KMS-11 (cell line): ENCODE measurements around the gene HOXC13.

Experiments
- H2AFZ ChIP-seq: fragments of 200-600 bp; sonication (generic); 2 replicates; pipeline ENCODE4 v1.6.1; 2016; ENCODE audit warnings: antibody characterized with exemption, mixed run types, low read depth
- H3K27ac ChIP-seq: fragments of 200-600 bp; sonication (generic); 2 replicates; pipeline ENCODE4 v1.6.1; 2016; ENCODE audit warnings: mild to moderate bottlenecking, mixed run types
- H3K27me3 ChIP-seq: fragments of 200-600 bp; sonication (generic); 2 replicates; pipeline ENCODE4 v1.6.1; 2017; ENCODE audit warnings: mild to moderate bottlenecking, low read depth, mixed run types, moderate library complexity; ENCODE audit not compliant: insufficient read depth
- H3K36me3 ChIP-seq: fragments of 200-600 bp; sonication (generic); 2 replicates; pipeline ENCODE4 v1.6.1; 2017; ENCODE audit warnings: mild to moderate bottlenecking, mixed run types; ENCODE audit not compliant: insufficient read depth
- H3K4me1 ChIP-seq: fragments of 200-600 bp; sonication (generic); 2 replicates; pipeline ENCODE4 v1.6.1; 2016; ENCODE audit warnings: mild to moderate bottlenecking, low read depth, mixed run types; ENCODE audit not compliant: poor library complexity, severe bottlenecking
- H3K4me2 ChIP-seq: fragments of 200-600 bp; sonication (generic); 2 replicates; pipeline ENCODE4 v1.7.0; 2016; ENCODE audit warnings: mild to moderate bottlenecking, mixed run types
- H3K4me3 ChIP-seq: fragments of 200-600 bp; sonication (generic); IDR thresholded peaks from 2 replicates; pipeline ENCODE4 v1.6.1; 2017; ENCODE audit warnings: low read depth, low read length, mixed read lengths; ENCODE audit not compliant: insufficient read depth
- H3K79me2 ChIP-seq: fragments of 200-600 bp; sonication (generic); 2 replicates; pipeline ENCODE4 v1.6.1; 2016; ENCODE audit warnings: low read depth, mixed run types; ENCODE audit not compliant: insufficient read depth
- H3K9ac ChIP-seq: fragments of 200-600 bp; sonication (generic); 2 replicates; pipeline ENCODE4 v1.6.1; 2016; ENCODE audit warnings: mild to moderate bottlenecking, mixed run types
- H4K20me1 ChIP-seq: fragments of 200-600 bp; sonication (generic); 2 replicates; pipeline ENCODE4 v1.6.1; 2016; ENCODE audit warnings: mild to moderate bottlenecking, mixed run types; ENCODE audit not compliant: insufficient read depth
- TF ChIP-seq, protein P1 (sequence below): fragments of 200-600 bp; sonication (generic); conservative IDR thresholded peaks from 2 replicates; pipeline ENCODE4 v1.6.1; 2017; ENCODE audit warnings: low read depth, mild to moderate bottlenecking, antibody characterized with exemption, low read length, moderate library complexity, mixed read lengths

HOXC13 gene

GRCh38 chr12:53939141-53940108, 794 bp downstream of the HOXC13 start:
- H3K9ac ChIP-seq, result no peak overlapping the region
- TF ChIP-seq, protein P1, sequence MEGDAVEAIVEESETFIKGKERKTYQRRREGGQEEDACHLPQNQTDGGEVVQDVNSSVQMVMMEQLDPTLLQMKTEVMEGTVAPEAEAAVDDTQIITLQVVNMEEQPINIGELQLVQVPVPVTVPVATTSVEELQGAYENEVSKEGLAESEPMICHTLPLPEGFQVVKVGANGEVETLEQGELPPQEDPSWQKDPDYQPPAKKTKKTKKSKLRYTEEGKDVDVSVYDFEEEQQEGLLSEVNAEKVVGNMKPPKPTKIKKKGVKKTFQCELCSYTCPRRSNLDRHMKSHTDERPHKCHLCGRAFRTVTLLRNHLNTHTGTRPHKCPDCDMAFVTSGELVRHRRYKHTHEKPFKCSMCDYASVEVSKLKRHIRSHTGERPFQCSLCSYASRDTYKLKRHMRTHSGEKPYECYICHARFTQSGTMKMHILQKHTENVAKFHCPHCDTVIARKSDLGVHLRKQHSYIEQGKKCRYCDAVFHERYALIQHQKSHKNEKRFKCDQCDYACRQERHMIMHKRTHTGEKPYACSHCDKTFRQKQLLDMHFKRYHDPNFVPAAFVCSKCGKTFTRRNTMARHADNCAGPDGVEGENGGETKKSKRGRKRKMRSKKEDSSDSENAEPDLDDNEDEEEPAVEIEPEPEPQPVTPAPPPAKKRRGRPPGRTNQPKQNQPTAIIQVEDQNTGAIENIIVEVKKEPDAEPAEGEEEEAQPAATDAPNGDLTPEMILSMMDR, result no peak
- H2AFZ ChIP-seq, result peak overlapping the region; percentile 43; the same call in 1 of the 2 replicates
- no peaks in the 10 kb centered on the region for H3K36me3 ChIP-seq
- no peaks in the 10 kb centered on the region for H3K79me2 ChIP-seq
- no peaks in the 10 kb centered on the region for H4K20me1 ChIP-seq
- no peak overlapping the region for H3K4me2 ChIP-seq
- no peak overlapping the region for H3K27ac ChIP-seq
- H3K4me3 ChIP-seq, result no peak overlapping the region
- H3K27me3 ChIP-seq, result peaks cover 69% of the 10 kb centered on the region
- H3K4me1 ChIP-seq, result no peaks in the 10 kb centered on the region

DNA sequence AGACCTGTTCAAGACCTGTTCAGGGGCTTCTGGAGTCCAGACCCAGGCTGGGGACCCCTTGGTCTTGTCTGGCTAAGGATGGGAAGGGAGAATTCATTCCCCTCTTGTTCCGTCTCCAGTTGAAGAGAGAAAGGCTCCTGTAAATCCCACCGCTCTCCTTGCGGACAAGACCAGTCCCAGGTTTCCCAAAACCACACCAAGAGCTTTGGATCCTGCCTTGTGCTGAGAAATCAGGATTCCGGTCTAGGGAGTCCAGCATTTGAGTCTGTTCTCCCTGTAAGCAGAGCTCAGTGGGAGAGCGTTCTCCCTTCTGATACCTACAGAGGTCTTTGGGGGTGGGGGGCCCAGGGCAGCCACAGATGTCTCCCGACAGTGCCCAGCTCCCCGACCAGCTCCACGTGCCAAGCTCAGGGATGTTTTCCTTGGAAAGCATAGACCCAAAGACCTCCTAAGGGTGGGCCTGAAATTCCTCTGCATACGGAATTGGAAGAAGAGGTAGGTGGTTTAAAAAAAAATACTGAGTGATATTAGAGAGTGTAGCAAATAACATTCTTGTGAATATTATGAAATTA, 1.9 kb downstream of the HOXC13 start:
- no peak overlapping the region for H3K4me3 ChIP-seq
- no peak overlapping the region for H3K4me2 ChIP-seq
- no peak overlapping the region for H3K9ac ChIP-seq
- no peaks in the 10 kb centered on the region for H3K36me3 ChIP-seq
- no peak overlapping the region for H3K27ac ChIP-seq
- H3K4me1 ChIP-seq, result no peaks in the 10 kb centered on the region
- H3K79me2 ChIP-seq, result no peaks in the 10 kb centered on the region
- TF ChIP-seq, protein P1, result no peak
- peaks cover 68% of the 10 kb centered on the region for H3K27me3 ChIP-seq
- H2AFZ ChIP-seq, result no peak overlapping the region
- H4K20me1 ChIP-seq, result no peaks in the 10 kb centered on the region

DNA sequence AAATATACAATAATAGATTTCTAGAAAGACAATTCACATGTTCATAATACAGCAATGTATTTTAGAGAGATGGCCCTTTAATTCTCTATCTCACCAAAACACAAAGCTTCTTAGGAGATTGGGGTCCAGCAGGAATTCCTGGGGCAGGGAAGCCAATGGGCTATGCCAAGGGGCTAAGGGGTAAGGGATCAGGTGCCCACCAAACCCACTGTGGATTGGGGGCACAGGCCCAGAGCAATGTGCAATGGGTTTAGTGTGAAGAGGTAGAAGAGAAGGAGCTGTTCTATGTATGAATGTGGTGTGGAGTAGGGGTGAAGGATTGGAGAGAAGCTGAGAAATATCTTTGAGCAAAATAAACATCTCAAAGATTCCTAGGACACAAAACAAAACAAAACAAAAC, 2.6 kb downstream of the HOXC13 start:
- H2AFZ ChIP-seq, result no peak overlapping the region
- H3K27ac ChIP-seq, result no peak overlapping the region
- TF ChIP-seq, protein P1, result no peak; the same call in 1 of the 2 replicates
- H3K4me1 ChIP-seq, result no peaks in the 10 kb centered on the region
- no peak overlapping the region for H3K4me3 ChIP-seq
- no peak overlapping the region for H3K4me2 ChIP-seq
- H4K20me1 ChIP-seq, result no peaks in the 10 kb centered on the region
- H3K9ac ChIP-seq, result no peak overlapping the region
- H3K36me3 ChIP-seq, result no peaks in the 10 kb centered on the region
- H3K79me2 ChIP-seq, result no peaks in the 10 kb centered on the region
- peaks cover 68% of the 10 kb centered on the region for H3K27me3 ChIP-seq

DNA sequence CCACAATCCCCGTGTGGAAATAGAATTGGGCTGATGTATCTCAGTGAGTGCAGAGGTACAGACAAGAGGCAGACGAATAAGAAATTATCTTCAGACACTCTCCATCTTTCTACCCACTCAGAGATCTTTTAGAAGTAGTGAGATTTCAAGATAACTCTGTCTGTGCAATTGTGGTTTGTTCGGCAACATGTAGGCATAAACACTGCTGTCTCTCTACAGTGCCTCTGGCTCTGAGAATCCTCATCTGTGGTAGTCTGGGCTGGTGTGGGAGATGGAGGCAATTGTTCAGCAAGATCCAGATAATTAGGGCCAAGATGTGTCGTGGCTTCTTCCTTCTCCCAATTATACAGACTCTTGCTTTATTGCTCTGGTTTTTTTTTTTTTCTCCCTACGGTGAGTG, 3.1 kb downstream of the HOXC13 start:
- H3K4me1 ChIP-seq, result no peaks in the 10 kb centered on the region
- no peak overlapping the region for H3K9ac ChIP-seq
- H4K20me1 ChIP-seq, result no peaks in the 10 kb centered on the region
- TF ChIP-seq, protein P1, result no peak
- peaks cover 68% of the 10 kb centered on the region for H3K27me3 ChIP-seq
- no peaks in the 10 kb centered on the region for H3K79me2 ChIP-seq
- no peak overlapping the region for H3K4me2 ChIP-seq
- H3K27ac ChIP-seq, result no peak overlapping the region
- H2AFZ ChIP-seq, result no peak overlapping the region
- no peaks in the 10 kb centered on the region for H3K36me3 ChIP-seq
- no peak overlapping the region for H3K4me3 ChIP-seq
